OCI-LY1 (cell line): ENCODE measurements around the gene KCNN3.
A peak's percentile ranks its signal among the peaks of the same experiment; 100 is the strongest.

Experiments used
- H2AFZ ChIP-seq: fragments of 200-600 bp; sonication (generic), shearing (Covaris generic); 2 replicates; pipeline ENCODE4 v1.6.0; 2014; ENCODE audit warnings: antibody characterized with exemption, mild to moderate bottlenecking, low read length
- H3F3A ChIP-seq: fragments of 200-600 bp; sonication (generic), shearing (Covaris generic); 2 replicates; pipeline ENCODE4 v1.6.0; 2014; ENCODE audit warnings: mild to moderate bottlenecking, antibody characterized with exemption, low read length, moderate library complexity; ENCODE audit not compliant: insufficient read depth
- H3K27ac ChIP-seq: fragments of 200-600 bp; sonication (generic); 2 replicates; pipeline ENCODE4 v1.5.1; 2014; ENCODE audit warnings: low read length, mixed run types, mild to moderate bottlenecking, low read depth; ENCODE audit not compliant: poor library complexity, severe bottlenecking
- H3K27me3 ChIP-seq: fragments of 200-600 bp; sonication (generic); 2 replicates; pipeline ENCODE4 v1.6.0; 2014; ENCODE audit warnings: antibody characterized with exemption, mild to moderate bottlenecking, low read length, moderate library complexity; ENCODE audit not compliant: insufficient read depth
- H3K36me3 ChIP-seq: fragments of 200-600 bp; sonication (generic); 2 replicates; pipeline ENCODE4 v1.6.1; 2014; ENCODE audit warnings: mild to moderate bottlenecking, antibody characterized with exemption, low read length, moderate library complexity, mixed read lengths; ENCODE audit not compliant: insufficient read depth
- H3K4me1 ChIP-seq: fragments of 200-600 bp; sonication (generic); 2 replicates; pipeline ENCODE4 v1.5.1; 2014; ENCODE audit warnings: mild to moderate bottlenecking, low read length, moderate library complexity; ENCODE audit not compliant: insufficient read depth, severe bottlenecking
- H3K4me2 ChIP-seq: fragments of 200-600 bp; sonication (generic), shearing (Covaris generic); 2 replicates; pipeline ENCODE4 v1.6.1; 2014; ENCODE audit warnings: low read length
- H3K4me3 ChIP-seq: fragments of 200-600 bp; sonication (generic); 2 replicates; pipeline ENCODE4 v1.5.1; 2014; ENCODE audit warnings: low read length, low read depth, mild to moderate bottlenecking, mixed read lengths; ENCODE audit not compliant: poor library complexity, severe bottlenecking
- H3K79me2 ChIP-seq: fragments of 200-600 bp; shearing (Covaris generic); 2 replicates; pipeline ENCODE4 v1.6.1; 2016; ENCODE audit warnings: mixed run types, low read length, mixed read lengths; ENCODE audit not compliant: insufficient read depth
- H3K9ac ChIP-seq: fragments of 200-600 bp; sonication (generic), shearing (Covaris generic); 2 replicates; pipeline ENCODE4 v1.6.1; 2014; ENCODE audit warnings: mild to moderate bottlenecking, low read length, mixed read lengths
- H3K9me2 ChIP-seq: fragments of 200-600 bp; sonication (generic), shearing (Covaris generic); 2 replicates; pipeline ENCODE4 v1.6.1; 2014; ENCODE audit warnings: low read depth, mild to moderate bottlenecking, low read length, mixed read lengths
- H3K9me3 ChIP-seq: fragments of 200-600 bp; shearing (Covaris generic); 2 replicates; pipeline ENCODE4 v1.6.1; 2014; ENCODE audit warnings: low read length, mixed read lengths
- H4K20me1 ChIP-seq: fragments of 200-600 bp; sonication (generic), shearing (Covaris generic); 2 replicates; pipeline ENCODE4 v1.6.0; 2016; ENCODE audit warnings: mild to moderate bottlenecking, low read length; ENCODE audit not compliant: insufficient read depth
- EZH2 ChIP-seq: fragments of 200-600 bp; sonication (generic), shearing (Covaris generic); IDR thresholded peaks from 2 replicates; pipeline ENCODE4 v1.8.0; 2017; ENCODE audit warnings: borderline replicate concordance, mixed run types, mild to moderate bottlenecking, antibody characterized with exemption, low read length, moderate library complexity, mixed read lengths
- TF ChIP-seq, protein P1 (sequence below): fragments of 200-600 bp; sonication (generic), shearing (Covaris generic); IDR thresholded peaks from 2 replicates; pipeline ENCODE4 v1.5.1; 2017; ENCODE audit warnings: mild to moderate bottlenecking, antibody characterized with exemption, low read length, moderate library complexity, mixed read lengths

KCNN3 gene

DNA sequence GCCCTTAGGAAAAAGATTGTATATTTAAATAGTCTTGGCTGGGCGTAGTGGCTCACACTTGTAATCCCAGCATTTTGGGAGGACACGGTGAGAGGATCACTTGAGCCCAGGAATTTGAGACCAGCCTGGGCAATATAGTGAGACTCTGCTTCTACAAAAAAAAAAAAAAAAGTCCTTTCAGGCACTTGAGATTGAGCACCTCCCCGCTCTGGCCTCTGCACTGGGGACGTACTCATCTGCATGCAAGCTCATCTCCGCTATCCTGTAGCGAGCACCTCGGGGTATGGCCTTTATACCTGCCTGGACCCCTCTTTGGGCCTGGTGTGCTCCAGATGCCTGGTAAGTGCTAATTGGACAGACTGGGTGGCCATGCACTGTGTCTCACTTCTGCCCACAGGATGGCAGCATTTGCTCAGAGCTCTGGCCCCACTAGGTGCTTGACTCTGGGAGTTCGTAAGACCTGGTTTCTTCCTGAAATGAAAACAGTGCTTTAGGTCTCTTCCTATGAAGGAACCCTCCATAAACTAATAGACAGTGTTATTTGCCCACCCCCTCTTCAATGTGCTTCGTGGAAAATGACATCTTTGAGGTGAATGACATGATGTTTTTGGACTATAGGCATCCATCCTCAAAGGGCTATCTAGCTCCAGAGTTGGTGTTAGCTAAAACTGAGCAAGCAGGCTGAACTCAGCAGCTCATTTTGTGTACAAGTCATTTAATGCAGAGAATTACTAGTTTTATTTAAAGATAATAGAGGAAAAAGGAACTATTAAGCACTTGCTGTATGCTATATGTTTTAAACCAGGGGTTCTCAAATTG, 200.4 kb downstream of the KCNN3 start:
- no peaks in the 10 kb centered on the region for H3K36me3 ChIP-seq
- H3K4me1 ChIP-seq, result no peaks in the 10 kb centered on the region
- H3K4me3 ChIP-seq, result no peak overlapping the region
- no peak overlapping the region for H3K4me2 ChIP-seq
- no peaks in the 10 kb centered on the region for H3K27me3 ChIP-seq
- no peaks in the 10 kb centered on the region for H3K9me2 ChIP-seq
- H4K20me1 ChIP-seq, result no peaks in the 10 kb centered on the region
- H3K79me2 ChIP-seq, result no peaks in the 10 kb centered on the region
- no peak for TF ChIP-seq EZH2
- TF ChIP-seq, protein P1, sequence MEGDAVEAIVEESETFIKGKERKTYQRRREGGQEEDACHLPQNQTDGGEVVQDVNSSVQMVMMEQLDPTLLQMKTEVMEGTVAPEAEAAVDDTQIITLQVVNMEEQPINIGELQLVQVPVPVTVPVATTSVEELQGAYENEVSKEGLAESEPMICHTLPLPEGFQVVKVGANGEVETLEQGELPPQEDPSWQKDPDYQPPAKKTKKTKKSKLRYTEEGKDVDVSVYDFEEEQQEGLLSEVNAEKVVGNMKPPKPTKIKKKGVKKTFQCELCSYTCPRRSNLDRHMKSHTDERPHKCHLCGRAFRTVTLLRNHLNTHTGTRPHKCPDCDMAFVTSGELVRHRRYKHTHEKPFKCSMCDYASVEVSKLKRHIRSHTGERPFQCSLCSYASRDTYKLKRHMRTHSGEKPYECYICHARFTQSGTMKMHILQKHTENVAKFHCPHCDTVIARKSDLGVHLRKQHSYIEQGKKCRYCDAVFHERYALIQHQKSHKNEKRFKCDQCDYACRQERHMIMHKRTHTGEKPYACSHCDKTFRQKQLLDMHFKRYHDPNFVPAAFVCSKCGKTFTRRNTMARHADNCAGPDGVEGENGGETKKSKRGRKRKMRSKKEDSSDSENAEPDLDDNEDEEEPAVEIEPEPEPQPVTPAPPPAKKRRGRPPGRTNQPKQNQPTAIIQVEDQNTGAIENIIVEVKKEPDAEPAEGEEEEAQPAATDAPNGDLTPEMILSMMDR, result peak; percentile 94
- H2AFZ ChIP-seq, result no peak overlapping the region
- no peak overlapping the region for H3K27ac ChIP-seq
- H3F3A ChIP-seq, result no peaks in the 10 kb centered on the region
- H3K9me3 ChIP-seq, result no peaks in the 10 kb centered on the region
- H3K9ac ChIP-seq, result no peak overlapping the region

DNA sequence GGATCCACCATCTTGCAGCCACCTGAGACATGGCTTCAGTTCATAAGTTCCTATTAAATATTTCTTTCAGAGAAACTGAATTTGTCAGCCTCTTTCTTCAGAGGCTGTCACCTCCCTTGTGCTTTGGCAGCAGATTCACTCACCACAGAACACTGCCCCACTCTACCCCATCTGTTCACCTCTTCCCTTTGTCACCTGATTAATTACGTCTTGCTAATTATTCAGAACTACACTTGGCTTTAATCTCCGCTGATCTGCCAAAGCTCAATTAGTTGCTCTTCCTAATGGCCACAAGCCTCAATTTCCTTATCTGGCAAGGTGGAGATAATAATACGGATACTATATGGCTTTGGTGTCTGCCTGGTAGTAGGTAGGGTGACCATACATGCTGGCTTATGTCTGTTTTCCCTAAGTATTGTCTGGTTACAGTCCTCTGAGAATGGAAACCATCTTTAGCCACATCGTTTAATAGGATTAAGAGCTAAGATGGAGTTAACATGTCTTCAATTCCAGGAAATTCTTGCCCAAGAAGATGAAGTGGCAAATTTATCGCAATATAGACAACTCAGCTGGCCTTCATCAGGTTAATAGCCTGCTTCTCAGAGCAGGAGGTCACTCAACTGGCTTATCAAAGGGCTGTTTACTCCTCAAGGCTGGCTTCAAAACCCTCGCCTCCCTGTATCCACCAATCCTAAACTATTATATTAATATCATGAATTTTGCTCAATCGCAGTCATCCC, 203.9 kb downstream of the KCNN3 start:
- Histone ChIP-seq H3K9me3 (no peaks in the 10 kb centered on the region), H3K4me2 (no peak overlapping the region), H3K4me1 (no peaks in the 10 kb centered on the region), H3K4me3 (no peak overlapping the region), H3K9ac (no peak overlapping the region), H3F3A (no peaks in the 10 kb centered on the region), H3K27ac (no peak overlapping the region), H3K36me3 (no peaks in the 10 kb centered on the region), H3K9me2 (no peaks in the 10 kb centered on the region), H3K79me2 (no peaks in the 10 kb centered on the region), H3K27me3 (no peaks in the 10 kb centered on the region), H4K20me1 (no peaks in the 10 kb centered on the region), H2AFZ (no peak overlapping the region)
- no peak for TF ChIP-seq EZH2
- TF ChIP-seq, protein P1, result no peak

DNA sequence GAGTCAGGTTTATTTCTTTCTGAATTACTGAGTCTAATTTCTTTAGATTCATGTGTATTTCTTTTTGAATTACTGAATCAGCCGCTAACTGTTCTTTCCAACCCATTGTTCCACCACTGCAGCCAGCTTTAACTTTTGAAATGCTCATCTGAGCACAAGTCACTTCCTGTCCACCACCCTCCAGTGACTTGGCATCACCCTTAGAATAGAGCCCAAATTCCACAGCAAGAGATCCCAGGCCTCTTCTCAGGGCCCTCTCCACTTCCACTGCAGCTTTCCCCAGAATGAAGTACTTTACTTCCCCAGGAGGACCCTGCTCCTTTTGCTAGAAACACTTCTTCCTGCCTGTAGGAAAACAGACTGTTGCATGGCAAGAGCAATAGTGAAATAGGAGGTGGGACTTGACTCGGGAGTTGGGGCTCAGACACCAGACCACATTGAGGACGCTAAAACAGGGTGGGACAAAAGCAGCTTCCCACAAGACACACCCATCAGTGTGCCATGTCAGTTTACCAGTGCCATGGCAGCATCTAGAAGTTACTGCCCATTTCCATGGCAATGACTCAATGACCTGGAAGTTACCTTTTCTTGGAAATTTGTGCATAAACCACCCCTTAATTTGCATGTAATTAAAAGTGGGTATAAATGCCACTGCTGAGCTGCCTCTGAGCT, 205.6 kb downstream of the KCNN3 start:
- Histone ChIP-seq H3F3A (no peaks in the 10 kb centered on the region), H3K79me2 (no peaks in the 10 kb centered on the region), H4K20me1 (no peaks in the 10 kb centered on the region), H3K27me3 (no peaks in the 10 kb centered on the region), H2AFZ (no peak overlapping the region), H3K27ac (no peak overlapping the region), H3K4me3 (no peak overlapping the region), H3K4me1 (no peaks in the 10 kb centered on the region), H3K9ac (no peak overlapping the region), H3K9me3 (no peaks in the 10 kb centered on the region), H3K36me3 (no peaks in the 10 kb centered on the region), H3K4me2 (no peak overlapping the region), H3K9me2 (no peaks in the 10 kb centered on the region)
- TF ChIP-seq, protein P1, result no peak
- TF ChIP-seq EZH2, result no peak
